ENCODE results near the gene NTMT1.
A peak's percentile ranks its signal among the peaks of the same experiment; 100 is the strongest.
"Not testable (repeated sequence)": the region's sequence is repeated elsewhere in the genome, so short reads cannot be mapped to it uniquely, and the experiment has no call there.

Gene NTMT1, protein sequence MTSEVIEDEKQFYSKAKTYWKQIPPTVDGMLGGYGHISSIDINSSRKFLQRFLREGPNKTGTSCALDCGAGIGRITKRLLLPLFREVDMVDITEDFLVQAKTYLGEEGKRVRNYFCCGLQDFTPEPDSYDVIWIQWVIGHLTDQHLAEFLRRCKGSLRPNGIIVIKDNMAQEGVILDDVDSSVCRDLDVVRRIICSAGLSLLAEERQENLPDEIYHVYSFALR

DNA sequence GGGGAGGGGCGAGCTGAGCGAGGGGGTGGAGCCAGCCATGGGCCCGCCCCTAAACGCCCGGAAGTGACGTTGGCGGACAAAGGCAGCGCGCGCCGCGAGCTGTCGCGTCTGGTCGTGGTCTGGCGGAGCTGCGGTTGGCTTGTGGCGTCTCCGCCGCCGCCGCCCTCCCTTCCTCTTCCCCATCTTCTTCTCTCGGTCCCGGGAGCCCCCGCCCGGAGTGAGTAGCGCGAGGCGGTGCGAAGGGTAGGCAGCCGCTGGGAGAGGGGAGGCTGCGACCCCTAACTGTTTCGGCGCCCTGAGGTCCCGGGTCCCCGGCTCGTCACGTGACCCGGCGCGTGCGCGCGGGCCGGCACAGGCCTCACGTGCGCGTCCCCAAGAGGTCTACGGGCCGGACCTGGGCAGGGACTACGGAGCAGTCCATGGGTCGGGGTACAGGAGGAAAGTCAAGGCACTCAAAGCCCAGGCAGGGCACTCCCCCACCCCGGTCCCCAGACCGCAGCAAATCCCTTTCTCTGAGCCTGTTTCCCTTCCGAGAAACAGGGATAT is at the start of gene NTMT1:
Gene NTMT1, plus strand, starts transcription at position 85 of the 546 bp plus-strand sequence. CDS start 6,541 bp downstream, outside the sequence.
- DNase-seq: peak; percentile 85

- no peak for DNase-seq
These were observed 49.1 kb upstream of the NTMT1 start for GRCh38 chr9:129576546-129577543.

GRCh38 chr9:129579294-129579693 is 46.7 kb upstream of the NTMT1 start:
- DNase-seq: no peak

GRCh38 chr9:129580211-129580915 is 45.6 kb upstream of the NTMT1 start:
- DNase-seq: no peak

- DNase-seq: no peak
These were observed 44.3 kb upstream of the NTMT1 start for GRCh38 chr9:129581505-129582189.

DNA sequence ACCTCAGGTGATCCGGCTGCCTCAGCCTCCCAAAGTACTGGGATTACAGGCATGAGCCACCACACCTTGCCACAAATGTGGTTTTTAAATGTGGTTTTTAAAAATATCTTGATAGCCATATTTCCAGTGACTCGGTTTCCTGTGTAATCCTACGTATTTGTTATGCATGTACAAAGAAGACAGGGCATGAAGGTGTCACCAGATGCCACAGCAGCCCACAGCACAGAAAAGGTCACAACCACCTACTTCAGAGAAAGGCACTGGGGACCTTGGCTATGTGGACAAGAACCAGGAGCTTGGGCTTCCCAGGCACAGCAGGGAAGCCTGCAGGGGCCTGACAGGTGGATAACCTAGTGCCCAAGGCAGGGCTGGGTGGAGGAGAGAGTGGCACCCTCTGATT is 43.1 kb upstream of the NTMT1 start:
- peak; percentile 18 for DNase-seq

- DNase-seq: no peak
These were observed 42.5 kb upstream of the NTMT1 start for GRCh38 chr9:129583308-129584038.

GRCh38 chr9:129584136-129584535 is 41.8 kb upstream of the NTMT1 start:
- DNase-seq: peak; percentile 70

- DNase-seq: no peak
These were observed 40.6 kb upstream of the NTMT1 start for GRCh38 chr9:129585352-129585751.

DNA sequence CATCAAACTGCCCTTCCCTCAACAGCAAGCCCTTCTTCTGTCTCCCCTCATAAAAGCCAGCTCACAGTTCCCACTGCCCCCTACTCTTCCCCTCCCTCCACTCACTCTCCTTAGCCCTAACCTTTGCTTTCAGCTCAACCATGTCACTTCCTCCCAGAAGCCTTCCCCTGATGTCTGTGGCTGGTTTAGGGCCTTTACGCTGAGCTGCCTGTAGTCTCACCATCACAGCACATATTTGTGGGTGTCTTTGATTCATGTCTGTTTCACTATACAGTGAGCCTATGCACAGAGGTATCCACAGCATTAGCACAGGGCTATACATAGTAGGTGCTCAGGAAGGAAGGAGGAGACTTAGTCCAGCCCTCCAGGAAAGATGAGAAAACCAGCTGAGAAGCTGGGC is 39.7 kb upstream of the NTMT1 start:
- DNase-seq: peak; percentile 41

DNA sequence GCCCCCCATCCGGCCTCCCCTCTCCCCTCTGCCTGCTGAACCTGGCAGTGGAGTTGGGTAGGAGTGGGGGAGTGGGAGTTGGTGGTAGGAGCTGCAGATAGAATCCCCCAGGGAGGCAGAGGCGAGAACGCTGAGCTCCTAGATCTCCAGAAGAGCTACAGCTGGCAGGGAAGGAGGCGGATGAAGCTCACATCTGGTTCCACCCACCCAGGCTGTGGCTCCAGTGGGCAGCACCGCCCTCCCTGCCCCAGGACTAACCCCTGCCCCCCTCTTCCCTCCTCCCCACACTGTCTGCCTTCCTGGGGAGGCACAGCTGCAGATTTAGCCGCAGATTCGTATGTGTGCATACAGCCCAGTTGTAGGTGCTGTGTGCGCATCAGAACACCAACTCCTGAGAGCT is 39.3 kb upstream of the NTMT1 start:
- peak; percentile 57 for DNase-seq

- DNase-seq: no peak
These were observed 38.3 kb upstream of the NTMT1 start for GRCh38 chr9:129587487-129588262.

- no peak for DNase-seq
These were observed 35.5 kb upstream of the NTMT1 start for GRCh38 chr9:129590466-129590865.

GRCh38 chr9:129591916-129592315 is 34.0 kb upstream of the NTMT1 start:
- no peak for DNase-seq

- not testable (repeated sequence) for DNase-seq
These were observed 33.2 kb upstream of the NTMT1 start for GRCh38 chr9:129592790-129593189.

DNA sequence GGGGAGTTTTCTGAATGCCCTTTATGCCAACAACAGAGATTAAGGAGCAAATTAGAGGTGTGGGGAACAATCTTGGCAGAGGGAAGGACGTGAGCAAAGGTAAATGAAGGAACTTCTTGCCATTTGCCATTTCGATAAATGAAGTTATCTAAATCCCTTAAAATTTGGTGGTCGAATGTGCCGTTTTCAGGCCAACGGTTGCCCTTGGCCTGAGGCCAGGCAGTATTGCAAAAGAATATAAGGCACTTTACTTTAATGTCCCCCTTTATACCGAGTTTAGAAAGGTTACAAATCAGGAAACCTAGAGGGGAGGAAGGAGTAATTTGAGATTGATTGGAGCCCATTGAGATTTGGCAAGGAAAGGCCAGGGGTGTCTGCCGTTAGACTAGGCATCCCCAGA is 31.3 kb upstream of the NTMT1 start:
- no peak for DNase-seq

GRCh38 chr9:129595311-129595741 is 30.6 kb upstream of the NTMT1 start:
- no peak for DNase-seq

GRCh38 chr9:129595903-129596540 is 29.9 kb upstream of the NTMT1 start:
- DNase-seq: no peak

DNA sequence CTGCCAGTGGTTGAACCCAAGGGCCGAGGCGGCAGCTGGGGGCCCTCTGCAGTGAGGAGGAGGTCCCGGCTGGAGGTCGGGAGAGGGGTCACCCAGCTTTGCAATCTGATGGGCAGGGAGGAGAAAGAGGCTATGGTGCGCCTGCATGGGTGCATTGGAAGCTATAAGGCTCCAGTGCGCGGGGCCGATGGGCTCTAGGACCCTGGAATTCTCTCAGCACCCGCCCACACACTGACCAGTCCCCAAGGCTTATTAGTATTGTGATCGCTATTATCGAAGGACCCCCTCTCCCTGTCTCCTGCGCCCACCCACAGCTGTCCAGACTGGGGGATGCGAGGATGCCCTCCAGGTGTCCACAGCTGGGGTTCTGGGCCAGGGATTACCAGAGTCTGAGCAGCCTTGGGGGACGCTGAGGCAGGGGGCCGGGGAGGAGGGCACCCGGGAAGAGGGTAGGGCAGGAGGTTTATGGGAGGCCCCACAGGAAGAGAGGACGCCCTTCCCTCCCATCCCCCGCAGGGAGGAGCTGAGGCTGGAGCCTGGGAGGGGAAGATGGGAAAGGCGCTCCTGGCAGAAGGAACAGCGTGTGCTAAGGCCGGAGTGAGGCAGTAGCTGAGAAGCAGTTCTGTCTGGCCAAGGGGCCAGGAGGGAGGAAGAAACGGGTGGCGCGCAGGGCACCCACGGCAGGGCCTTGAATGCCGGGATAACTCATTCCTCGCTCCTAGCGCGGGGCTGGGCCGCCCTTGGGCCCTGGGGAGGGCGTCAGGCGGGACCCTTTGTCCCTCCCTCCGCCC is 29.2 kb upstream of the NTMT1 start:
- DNase-seq: peak; percentile 20
